ENCODE results near the gene INPP5A. TPM values are rescaled to one million over a fixed set of nuclear protein-coding genes. Genes with fewer than 3 reads are reported as not detected.

INPP5A gene
- total and polyA plus RNA-seq, 5 donors, result 60.0 to 116 (median 97.8) TPM

GRCh38 chr10:132810141-132810806 is 272.7 kb downstream of the INPP5A start:
- no peak overlapping the region for H3K4me3 ChIP-seq (ENCODE audit: low read length)
- ATAC-seq (no peak), DNase-seq (peak in 1 of 3 donors; percentile 48)
- no peaks in the 10 kb centered on the region for H3K4me1 ChIP-seq (ENCODE audit: control insufficient read depth, insufficient read depth, low read length)
- H3K9me3 ChIP-seq (ENCODE audit: control insufficient read depth, low read length), result no peaks in the 10 kb centered on the region
- H3K27ac ChIP-seq (ENCODE audit: low read length), result no peak overlapping the region
- no peaks in the 10 kb centered on the region for H3K27me3 ChIP-seq (ENCODE audit: control insufficient read depth, insufficient read depth)
- intact Hi-C loops (cut with DNase I), result no loop called here
- WGBS, result 77% methylated on average over 39 of the region's 39 CpGs

GRCh38 chr10:132810807-132811700 is 273.5 kb downstream of the INPP5A start:
- intact Hi-C loops (cut with DNase I), result no loop called here
- Histone ChIP-seq H3K9me3 (ENCODE audit: control insufficient read depth, low read length) (no peaks in the 10 kb centered on the region), H3K4me1 (ENCODE audit: control insufficient read depth, insufficient read depth, low read length) (no peaks in the 10 kb centered on the region), H3K4me3 (ENCODE audit: low read length) (no peak overlapping the region), H3K27me3 (ENCODE audit: control insufficient read depth, insufficient read depth) (no peaks in the 10 kb centered on the region), H3K27ac (ENCODE audit: low read length) (no peak overlapping the region)
- ATAC-seq (no peak), DNase-seq (peak in 1 of 3 donors; percentile 56)
- WGBS, result 75% methylated on average over 33 of the region's 33 CpGs

GRCh38 chr10:132811891-132812481 is 274.4 kb downstream of the INPP5A start:
- Histone ChIP-seq H3K27me3 (ENCODE audit: control insufficient read depth, insufficient read depth) (no peaks in the 10 kb centered on the region), H3K4me3 (ENCODE audit: low read length) (no peak overlapping the region), H3K27ac (ENCODE audit: low read length) (no peak overlapping the region), H3K4me1 (ENCODE audit: control insufficient read depth, insufficient read depth, low read length) (no peaks in the 10 kb centered on the region), H3K9me3 (ENCODE audit: control insufficient read depth, low read length) (no peaks in the 10 kb centered on the region)
- intact Hi-C loops (cut with DNase I), result no loop called here
- ATAC-seq (no peak), DNase-seq (peak in 1 of 3 donors; percentile 45)
- WGBS, result 77% methylated on average over 26 of the region's 26 CpGs

GRCh38 chr10:132812520-132812919 is 274.9 kb downstream of the INPP5A start:
- Histone ChIP-seq H3K27me3 (ENCODE audit: control insufficient read depth, insufficient read depth) (no peaks in the 10 kb centered on the region), H3K9me3 (ENCODE audit: control insufficient read depth, low read length) (no peaks in the 10 kb centered on the region), H3K27ac (ENCODE audit: low read length) (no peak overlapping the region), H3K4me3 (ENCODE audit: low read length) (no peak overlapping the region), H3K4me1 (ENCODE audit: control insufficient read depth, insufficient read depth, low read length) (no peaks in the 10 kb centered on the region)
- no peak for ATAC-seq
- intact Hi-C loops (cut with DNase I), result no loop called here
- peak in 1 of 3 donors; percentile 35 for DNase-seq
- WGBS, result 75% methylated on average over 11 of the region's 11 CpGs

GRCh38 chr10:132813001-132813401 is 275.4 kb downstream of the INPP5A start:
- ATAC-seq (no peak), DNase-seq (peak in 1 of 3 donors; percentile 31)
- Histone ChIP-seq H3K4me1 (ENCODE audit: control insufficient read depth, insufficient read depth, low read length) (no peaks in the 10 kb centered on the region), H3K27me3 (ENCODE audit: control insufficient read depth, insufficient read depth) (no peaks in the 10 kb centered on the region), H3K27ac (ENCODE audit: low read length) (no peak overlapping the region), H3K4me3 (ENCODE audit: low read length) (no peak overlapping the region), H3K9me3 (ENCODE audit: control insufficient read depth, low read length) (no peaks in the 10 kb centered on the region)
- WGBS, result 84% methylated on average over 10 of the region's 10 CpGs
- intact Hi-C loops (cut with DNase I), result no loop called here

- Histone ChIP-seq H3K27ac (ENCODE audit: low read length) (no peak overlapping the region), H3K9me3 (ENCODE audit: control insufficient read depth, low read length) (no peaks in the 10 kb centered on the region), H3K4me1 (ENCODE audit: control insufficient read depth, insufficient read depth, low read length) (no peaks in the 10 kb centered on the region), H3K27me3 (ENCODE audit: control insufficient read depth, insufficient read depth) (no peaks in the 10 kb centered on the region), H3K4me3 (ENCODE audit: low read length) (no peak overlapping the region)
- WGBS, result 66% methylated on average over 25 of the region's 28 CpGs
- intact Hi-C loops (cut with DNase I), result no loop called here
- ATAC-seq (no peak), DNase-seq (peak in 1 of 3 donors; percentile 37)
These were observed 276.2 kb downstream of the INPP5A start for GRCh38 chr10:132813560-132814468.

- no peak for ATAC-seq
These were observed 276.9 kb downstream of the INPP5A start for GRCh38 chr10:132814469-132814856.

GRCh38 chr10:132815168-132815857 is 277.7 kb downstream of the INPP5A start:
- Histone ChIP-seq H3K4me1 (ENCODE audit: control insufficient read depth, insufficient read depth, low read length) (no peaks in the 10 kb centered on the region), H3K27ac (ENCODE audit: low read length) (no peak overlapping the region), H3K4me3 (ENCODE audit: low read length) (no peak overlapping the region), H3K9me3 (ENCODE audit: control insufficient read depth, low read length) (no peaks in the 10 kb centered on the region), H3K27me3 (ENCODE audit: control insufficient read depth, insufficient read depth) (no peaks in the 10 kb centered on the region)
- WGBS, result 65% methylated on average over 18 of the region's 18 CpGs
- intact Hi-C loops (cut with DNase I), result no loop called here
- DNase-seq (no peak), ATAC-seq (no peak)

More at GRCh38 chr10:132814469-132814856, 276.9 kb downstream of the INPP5A start:
- no peaks in the 10 kb centered on the region for H3K4me1 ChIP-seq (ENCODE audit: control insufficient read depth, insufficient read depth, low read length)
- intact Hi-C loops (cut with DNase I), result no loop called here
- peak in 1 of 3 donors; percentile 42 for DNase-seq
- no peaks in the 10 kb centered on the region for H3K9me3 ChIP-seq (ENCODE audit: control insufficient read depth, low read length)
- H3K4me3 ChIP-seq (ENCODE audit: low read length), result no peak overlapping the region
- H3K27me3 ChIP-seq (ENCODE audit: control insufficient read depth, insufficient read depth), result no peaks in the 10 kb centered on the region
- no peak overlapping the region for H3K27ac ChIP-seq (ENCODE audit: low read length)
- 79% methylated on average over 16 of the region's 16 CpGs for whole genome bisulfite sequencing

- no peaks in the 10 kb centered on the region for H3K9me3 ChIP-seq (ENCODE audit: control insufficient read depth, low read length)
- H3K4me1 ChIP-seq (ENCODE audit: control insufficient read depth, insufficient read depth, low read length), result no peaks in the 10 kb centered on the region
- DNase-seq (no peak), ATAC-seq (no peak)
- H3K27ac ChIP-seq (ENCODE audit: low read length), result no peak overlapping the region
- no peak overlapping the region for H3K4me3 ChIP-seq (ENCODE audit: low read length)
- no peaks in the 10 kb centered on the region for H3K27me3 ChIP-seq (ENCODE audit: control insufficient read depth, insufficient read depth)
- 75% methylated on average over 12 of the region's 12 CpGs for WGBS
- intact Hi-C loops (cut with DNase I), result no loop called here
These were observed 279.1 kb downstream of the INPP5A start for GRCh38 chr10:132816718-132817117.

- H3K27me3 ChIP-seq (ENCODE audit: control insufficient read depth, insufficient read depth), result no peaks in the 10 kb centered on the region
- WGBS, result 81% methylated on average over 29 of the region's 29 CpGs
- peak in 2 of 3 donors; percentile 41 for DNase-seq
These were observed 280.2 kb downstream of the INPP5A start for GRCh38 chr10:132817701-132818211.

More at GRCh38 chr10:132817701-132818211, 280.2 kb downstream of the INPP5A start:
- intact Hi-C loops (cut with DNase I), result no loop called here
- Histone ChIP-seq H3K9me3 (ENCODE audit: control insufficient read depth, low read length) (no peaks in the 10 kb centered on the region), H3K4me1 (ENCODE audit: control insufficient read depth, insufficient read depth, low read length) (no peaks in the 10 kb centered on the region), H3K27ac (ENCODE audit: low read length) (no peak overlapping the region), H3K4me3 (ENCODE audit: low read length) (no peak overlapping the region)
- no peak for ATAC-seq
